ENCODE results near the gene SNX5. TPM values are rescaled to one million over a fixed set of nuclear protein-coding genes. Genes with fewer than 3 reads are reported as not detected.

The SNX5 gene
- total RNA-seq, 4 donors from 2014 or later: 49.8 to 88.8 (median 60.9) TPM

GRCh38 chr20:17969278-17969883 lies 787 bp upstream of the SNX5 start:
- intact Hi-C loops (cut with DNase I; ENCODE audit: low total_unique reads) (loop anchor here (2.0 to 10.0 kb wide), 5 partner anchors 168 to 537 kb away; partner anchors contain the start of genes DSTN, DZANK1, KAT14 and PET117), in situ Hi-C loops (cut with MboI; ENCODE audit: low sequenced_read_pairs in 4 of 4) (loop anchor here in 2 of 4 donors (25.0 kb wide), 2 partner anchors 168 to 543 kb away; partner anchors contain the start of genes KAT14 (in 1 of the 2), PET117 (in 1 of the 2) and SEC23B (in 1 of the 2))
- peak overlapping the region; percentile 91 to 97 (median 94) for H3K4me3 ChIP-seq
- H3K36me3 ChIP-seq: no peaks in the 10 kb centered on the region
- DNase-seq (no peak), ATAC-seq (peak; percentile 19 to 40)
- TF ChIP-seq POLR2A (IDR thresholded peaks at IDR 0.05): no peak
- TF ChIP-seq, protein P1, sequence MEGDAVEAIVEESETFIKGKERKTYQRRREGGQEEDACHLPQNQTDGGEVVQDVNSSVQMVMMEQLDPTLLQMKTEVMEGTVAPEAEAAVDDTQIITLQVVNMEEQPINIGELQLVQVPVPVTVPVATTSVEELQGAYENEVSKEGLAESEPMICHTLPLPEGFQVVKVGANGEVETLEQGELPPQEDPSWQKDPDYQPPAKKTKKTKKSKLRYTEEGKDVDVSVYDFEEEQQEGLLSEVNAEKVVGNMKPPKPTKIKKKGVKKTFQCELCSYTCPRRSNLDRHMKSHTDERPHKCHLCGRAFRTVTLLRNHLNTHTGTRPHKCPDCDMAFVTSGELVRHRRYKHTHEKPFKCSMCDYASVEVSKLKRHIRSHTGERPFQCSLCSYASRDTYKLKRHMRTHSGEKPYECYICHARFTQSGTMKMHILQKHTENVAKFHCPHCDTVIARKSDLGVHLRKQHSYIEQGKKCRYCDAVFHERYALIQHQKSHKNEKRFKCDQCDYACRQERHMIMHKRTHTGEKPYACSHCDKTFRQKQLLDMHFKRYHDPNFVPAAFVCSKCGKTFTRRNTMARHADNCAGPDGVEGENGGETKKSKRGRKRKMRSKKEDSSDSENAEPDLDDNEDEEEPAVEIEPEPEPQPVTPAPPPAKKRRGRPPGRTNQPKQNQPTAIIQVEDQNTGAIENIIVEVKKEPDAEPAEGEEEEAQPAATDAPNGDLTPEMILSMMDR (IDR thresholded peaks at IDR 0.05 in 4 of 5, conservative IDR thresholded peaks at IDR 0.05 in 1 of 5): no peak
- H3K4me1 ChIP-seq: peaks cover 70 to 71% of the 10 kb centered on the region in 2 donors
- H3K9me3 ChIP-seq: no peaks in the 10 kb centered on the region
- no peaks in the 10 kb centered on the region for H3K27me3 ChIP-seq
- peak overlapping the region; percentile 93 to 99 (median 96) for H3K27ac ChIP-seq

- H3K27ac ChIP-seq: peak overlapping the region; percentile 93 to 99 (median 96)
- TF ChIP-seq, protein P1 (IDR thresholded peaks at IDR 0.05 in 4 of 5, conservative IDR thresholded peaks at IDR 0.05 in 1 of 5): no peak
- TF ChIP-seq POLR2A (IDR thresholded peaks at IDR 0.05): no peak
- intact Hi-C loops (cut with DNase I; ENCODE audit: low total_unique reads): loop anchor here (2.0 to 10.0 kb wide), 5 partner anchors 170 to 539 kb away; partner anchors contain the start of genes DSTN, DZANK1, KAT14 and PET117
- H3K27me3 ChIP-seq: no peaks in the 10 kb centered on the region
- H3K9me3 ChIP-seq: no peaks in the 10 kb centered on the region
- no peaks in the 10 kb centered on the region for H3K36me3 ChIP-seq
- peak overlapping the region; percentile 91 to 97 (median 94) for H3K4me3 ChIP-seq
- H3K4me1 ChIP-seq: peaks cover 71 to 76% of the 10 kb centered on the region in 2 donors
- in situ Hi-C loops (cut with MboI; ENCODE audit: low sequenced_read_pairs in 4 of 4): loop anchor here in 2 of 4 donors (25.0 kb wide), 2 partner anchors 170 to 545 kb away; partner anchors contain the start of genes KAT14 (in 1 of the 2), PET117 (in 1 of the 2) and SEC23B (in 1 of the 2)
- peak; percentile 12 to 14 for ATAC-seq
- no peak for DNase-seq
Measured at GRCh38 chr20:17967521-17968365, 851 bp downstream of the SNX5 start.

GRCh38 chr20:17966432-17967310 lies 1.9 kb downstream of the SNX5 start:
- TF ChIP-seq, protein P1 (IDR thresholded peaks at IDR 0.05 in 4 of 5, conservative IDR thresholded peaks at IDR 0.05 in 1 of 5): no peak
- TF ChIP-seq POLR2A (IDR thresholded peaks at IDR 0.05): no peak
- no peaks in the 10 kb centered on the region for H3K27me3 ChIP-seq
- no peaks in the 10 kb centered on the region for H3K9me3 ChIP-seq
- intact Hi-C loops (cut with DNase I; ENCODE audit: low total_unique reads) (loop anchor here (5.0 to 10.0 kb wide), 3 partner anchors 171 to 498 kb away; partner anchors contain the start of genes DSTN, DZANK1, KAT14 and PET117), in situ Hi-C loops (cut with MboI; ENCODE audit: low sequenced_read_pairs in 4 of 4) (loop anchor here in 2 of 4 donors (25.0 kb wide), 2 partner anchors 171 to 546 kb away; partner anchors contain the start of genes KAT14 (in 1 of the 2), PET117 (in 1 of the 2) and SEC23B (in 1 of the 2))
- H3K4me1 ChIP-seq: peaks cover 66 to 75% of the 10 kb centered on the region in 2 donors
- no peak for DNase-seq
- H3K27ac ChIP-seq: peak overlapping the region; percentile 93 to 99 (median 96)
- no peaks in the 10 kb centered on the region for H3K36me3 ChIP-seq
- no peak for ATAC-seq
- peak overlapping the region; percentile 91 to 97 (median 94) for H3K4me3 ChIP-seq

All from gastrocnemius medialis (tissue), 4 donors.